BJ (cell line): Measurements from ENCODE around the gene CEP41. TPM values are rescaled to one million over a fixed set of nuclear protein-coding genes. Genes with fewer than 3 reads are reported as not detected.

Experiments used
- CTCF ChIA-PET: fragments of 350-600 bp; formaldehyde crosslinking; extraction: SDS; loops from one replicate; lab custom pipeline; 2021; ENCODE audit warnings: antibody characterized with exemption, inconsistent platforms; lab: Yijun Ruan, JAX
- POLR2A ChIA-PET: fragments of 300-600 bp; sonication (Branson Sonifier 250); formaldehyde crosslinking; extraction: SDS; loops from one replicate; lab custom pipeline; 2021; ENCODE audit warnings: antibody characterized with exemption; lab: Charles Lee
- DNase-seq: peaks from one replicate; pipeline ENCODE4 v3.0.0-alpha.2; 2011; ENCODE audit warnings: low read depth
- H3K27me3 ChIP-seq: 2 replicates; pipeline ENCODE4 v1.6.0; 2011; ENCODE audit warnings: low read length; ENCODE audit not compliant: control insufficient read depth, insufficient read depth
- H3K36me3 ChIP-seq: 2 replicates; pipeline ENCODE4 v1.5.1; 2011; ENCODE audit warnings: low read length; ENCODE audit not compliant: control insufficient read depth, insufficient read depth
- H3K4me3 ChIP-seq: 2 replicates; pipeline ENCODE4 v1.5.1; 2011; ENCODE audit warnings: low read depth, mild to moderate bottlenecking, control low read depth, low read length
- polyA plus RNA-seq: library from polyadenylated mRNA; depleted of rRNA; stranded (reverse); fragments of >200 nt; gene quantifications from 2 replicates; pipeline ENCODE4 v1.2.3, GENCODE V29; 2011
- TF ChIP-seq, protein P1 (sequence below): IDR thresholded peaks from 2 replicates; pipeline ENCODE4 v1.5.1; 2011; ENCODE audit warnings: low read depth, mild to moderate bottlenecking, control low read depth, inconsistent platforms, low read length, moderate library complexity; ENCODE audit not compliant: insufficient read depth

The CEP41 gene
- polyA plus RNA-seq, 1 experiment: 24.5 TPM

DNA sequence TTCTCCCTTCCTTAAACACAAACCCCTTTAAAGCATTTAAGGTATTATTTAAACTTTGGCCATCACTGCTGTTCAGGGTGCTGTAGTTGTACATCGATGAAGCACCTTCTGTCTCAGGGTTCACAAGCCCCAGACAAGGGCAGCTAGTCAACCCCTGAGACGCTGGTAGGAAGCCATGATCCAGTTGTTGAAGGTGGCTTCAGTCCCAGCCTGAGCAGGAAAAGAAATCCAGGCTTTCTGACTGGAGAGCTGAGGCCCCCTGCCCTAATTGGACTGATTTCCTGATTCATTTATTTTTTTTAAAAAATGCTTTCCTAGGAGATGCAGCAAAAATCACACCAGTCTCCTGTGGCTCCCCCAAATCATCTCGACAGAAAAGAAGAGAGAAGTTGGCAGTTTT, 44.7 kb downstream of the CEP41 start:
- POLR2A ChIA-PET: interaction anchor here (0.5 kb wide), 1 partner anchor 28 kb away, joined by 4 read pairs; no protein-coding TSS in a partner anchor
- Histone ChIP-seq H3K4me3 (no peak overlapping the region), H3K36me3 (no peaks in the 10 kb centered on the region), H3K27me3 (no peaks in the 10 kb centered on the region)
- CTCF ChIA-PET: interaction anchor here (1.1 to 1.5 kb wide), 2 partner anchors 30 to 37 kb away, joined by 3 to 4 read pairs; no protein-coding TSS in a partner anchor
- TF ChIP-seq, protein P1, sequence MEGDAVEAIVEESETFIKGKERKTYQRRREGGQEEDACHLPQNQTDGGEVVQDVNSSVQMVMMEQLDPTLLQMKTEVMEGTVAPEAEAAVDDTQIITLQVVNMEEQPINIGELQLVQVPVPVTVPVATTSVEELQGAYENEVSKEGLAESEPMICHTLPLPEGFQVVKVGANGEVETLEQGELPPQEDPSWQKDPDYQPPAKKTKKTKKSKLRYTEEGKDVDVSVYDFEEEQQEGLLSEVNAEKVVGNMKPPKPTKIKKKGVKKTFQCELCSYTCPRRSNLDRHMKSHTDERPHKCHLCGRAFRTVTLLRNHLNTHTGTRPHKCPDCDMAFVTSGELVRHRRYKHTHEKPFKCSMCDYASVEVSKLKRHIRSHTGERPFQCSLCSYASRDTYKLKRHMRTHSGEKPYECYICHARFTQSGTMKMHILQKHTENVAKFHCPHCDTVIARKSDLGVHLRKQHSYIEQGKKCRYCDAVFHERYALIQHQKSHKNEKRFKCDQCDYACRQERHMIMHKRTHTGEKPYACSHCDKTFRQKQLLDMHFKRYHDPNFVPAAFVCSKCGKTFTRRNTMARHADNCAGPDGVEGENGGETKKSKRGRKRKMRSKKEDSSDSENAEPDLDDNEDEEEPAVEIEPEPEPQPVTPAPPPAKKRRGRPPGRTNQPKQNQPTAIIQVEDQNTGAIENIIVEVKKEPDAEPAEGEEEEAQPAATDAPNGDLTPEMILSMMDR: no peak
- no peak for DNase-seq

DNA sequence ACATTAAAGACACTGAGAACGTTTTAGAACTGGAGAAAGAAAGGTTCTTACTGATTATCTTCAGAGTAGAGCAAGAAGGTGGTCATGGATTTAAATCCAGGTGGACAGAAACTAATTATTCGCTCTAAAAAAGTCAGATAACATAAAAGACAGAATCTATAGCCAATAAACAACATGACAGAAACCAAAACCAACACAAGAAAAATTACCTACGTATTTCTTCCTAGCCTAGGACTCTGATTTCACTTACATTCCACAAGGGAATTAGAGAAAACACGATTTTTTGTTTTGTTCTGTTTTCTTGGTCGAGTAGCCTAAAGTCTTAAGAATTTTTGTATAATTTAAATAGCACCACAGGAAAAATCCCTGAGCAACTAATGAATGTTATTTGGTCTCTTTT, 45.4 kb downstream of the CEP41 start:
- no peak overlapping the region for H3K4me3 ChIP-seq
- ChIA-PET POLR2A (no interaction called here), CTCF (no interaction called here)

DNA sequence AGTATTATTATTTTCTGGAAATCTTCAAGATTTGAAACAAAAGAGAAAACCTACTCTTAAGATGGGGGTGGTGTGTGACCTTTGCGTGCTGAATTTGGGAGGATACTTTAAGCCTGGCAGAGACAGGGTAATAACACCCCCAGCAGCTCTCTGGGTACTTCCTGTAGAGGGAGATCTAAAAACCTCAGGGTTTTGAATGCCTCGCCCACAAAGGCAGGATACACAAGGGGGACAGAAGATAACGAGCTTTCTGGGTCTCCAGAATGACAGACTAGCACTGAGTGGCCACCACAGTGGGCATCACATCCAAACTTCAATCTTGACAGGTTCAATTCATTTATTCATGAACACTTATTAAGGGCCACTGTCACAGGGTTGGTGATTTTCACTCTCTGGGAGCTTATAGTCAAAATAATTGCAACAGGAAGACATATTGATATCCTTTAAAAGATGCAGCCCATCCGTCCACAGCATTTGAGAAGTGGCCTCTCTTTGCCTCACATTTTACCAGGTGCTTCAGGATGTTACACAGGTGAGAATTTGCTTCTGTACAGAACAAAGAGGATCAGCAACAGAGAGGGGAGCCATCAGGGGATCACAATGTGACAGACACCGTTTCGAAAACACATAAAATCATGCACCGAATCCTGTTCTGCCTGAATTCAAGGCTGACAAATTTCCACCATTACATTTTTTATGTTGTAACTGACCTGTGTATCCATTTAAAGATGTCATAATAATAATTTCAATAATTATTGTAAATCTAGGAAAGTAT, 46.2 kb downstream of the CEP41 start:
- Histone ChIP-seq H3K27me3 (no peaks in the 10 kb centered on the region), H3K4me3 (no peak overlapping the region), H3K36me3 (no peaks in the 10 kb centered on the region)
- DNase-seq: no peak
- TF ChIP-seq, protein P1: no peak
- ChIA-PET POLR2A (no interaction called here), CTCF (no interaction called here)

More for the DNA sequence above, 45.4 kb downstream of the CEP41 start:
- TF ChIP-seq, protein P1: no peak
- no peak for DNase-seq
- H3K36me3 ChIP-seq: no peaks in the 10 kb centered on the region
- H3K27me3 ChIP-seq: no peaks in the 10 kb centered on the region

DNA sequence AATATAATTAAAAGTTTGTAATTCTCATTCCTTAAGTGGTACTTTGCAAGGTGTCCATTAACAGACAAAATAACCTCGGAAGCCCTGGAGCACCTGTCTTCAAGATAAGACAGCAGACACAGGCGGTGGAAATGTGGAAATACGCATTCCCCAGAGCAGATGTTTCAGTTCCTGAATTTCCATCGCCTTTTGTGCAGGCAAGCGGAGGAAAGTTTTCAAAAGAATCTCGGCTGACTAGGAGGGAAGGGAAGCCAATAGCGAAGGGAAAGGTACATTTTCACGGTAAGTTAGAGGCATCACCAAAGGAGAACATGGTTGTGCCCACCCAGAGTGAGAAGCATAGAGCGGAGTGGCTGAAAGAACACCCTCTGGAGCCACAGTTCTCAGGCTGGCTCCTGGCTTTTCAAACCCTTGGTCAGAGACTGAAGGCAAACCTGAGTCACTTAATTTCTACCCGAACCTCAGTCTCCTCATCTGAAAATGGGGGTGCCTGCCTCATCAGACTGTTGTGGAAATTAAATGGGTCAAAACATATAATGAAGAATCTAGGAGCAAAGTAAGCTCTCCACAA, 46.9 kb downstream of the CEP41 start:
- no peak for DNase-seq
- Histone ChIP-seq H3K36me3 (no peaks in the 10 kb centered on the region), H3K4me3 (no peak overlapping the region), H3K27me3 (no peaks in the 10 kb centered on the region)
- TF ChIP-seq, protein P1: no peak
- POLR2A ChIA-PET: no interaction called here
- CTCF ChIA-PET: no interaction called here

DNA sequence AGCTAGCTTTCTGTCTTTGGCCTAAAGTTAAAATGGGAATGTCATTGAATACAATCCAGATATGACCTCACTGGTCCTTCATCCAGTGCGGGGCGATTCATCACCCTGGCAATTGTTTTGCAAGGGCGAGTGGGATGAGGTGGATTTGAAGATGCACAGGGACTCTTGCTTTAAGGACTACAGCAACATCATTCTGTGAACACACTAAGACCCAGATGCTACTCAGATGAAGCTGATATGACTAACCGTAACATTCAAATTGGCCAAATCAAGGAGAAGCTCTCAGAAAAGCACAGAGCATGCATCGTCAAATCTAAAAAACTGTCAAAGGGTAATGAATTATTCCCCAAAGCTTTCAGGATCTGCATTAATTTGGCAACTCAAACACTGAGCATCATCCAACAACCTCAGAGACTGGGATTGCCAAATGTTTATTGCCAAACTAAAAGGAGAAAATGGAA, 47.7 kb downstream of the CEP41 start:
- Histone ChIP-seq H3K36me3 (no peaks in the 10 kb centered on the region), H3K4me3 (no peak overlapping the region), H3K27me3 (no peaks in the 10 kb centered on the region)
- CTCF ChIA-PET: interaction anchor here (1.2 to 1.5 kb wide), 3 partner anchors 12 to 38 kb away, joined by 3 to 8 read pairs (median 3); partner anchors contain the start of gene CPA1
- DNase-seq: no peak
- TF ChIP-seq, protein P1: no peak
- POLR2A ChIA-PET: interaction anchor here (0.7 kb wide), 1 partner anchor 1074 kb away, joined by 3 read pairs; no protein-coding TSS in a partner anchor
